CD14-positive monocyte (primary cell): ENCODE measurements around the gene FBXW2. TPM values are rescaled to one million over a fixed set of nuclear protein-coding genes. Genes with fewer than 3 reads are reported as not detected.

Experiments
- DNase-seq, 3 donors: peaks; one replicate each; pipeline ENCODE4 v3.0.0-alpha.2; 2011 to 2022
- H2AFZ ChIP-seq: 2 replicates; pipeline ENCODE4 v1.6.0; 2012; ENCODE audit warnings: mild to moderate bottlenecking, low read depth, low read length, inconsistent platforms; ENCODE audit not compliant: insufficient read depth, poor library complexity, severe bottlenecking
- H3K27ac ChIP-seq, 2 donors: 1 replicate in 1 of 2; 2 replicates in 1 of 2; pipeline ENCODE4 v1.5.1; 2012 to 2013; ENCODE audit warnings: low read length in 2 of 2, control low read depth in 1 of 2, inconsistent platforms in 1 of 2, low read depth in 1 of 2, mild to moderate bottlenecking in 1 of 2
- H3K27me3 ChIP-seq, 2 donors: one replicate each; pipeline versions ENCODE4 v1.6.0 to v1.6.1; 2011 to 2013; ENCODE audit warnings: low read length in 2 of 2; ENCODE audit not compliant: control insufficient read depth in 2 of 2, insufficient read depth in 2 of 2
- H3K36me3 ChIP-seq, 2 donors: replicated peaks in 1 of 2; 1 replicate in 1 of 2; 2 replicates in 1 of 2; pipeline versions ENCODE4 v1.5.1 to v1.6.1; 2012 to 2013; ENCODE audit warnings: low read length in 2 of 2, control low read depth in 1 of 2, inconsistent platforms in 1 of 2, mild to moderate bottlenecking in 1 of 2; ENCODE audit not compliant: insufficient read depth in 2 of 2, control insufficient read depth in 1 of 2
- H3K4me1 ChIP-seq, 2 donors: 1 replicate in 1 of 2; 2 replicates in 1 of 2; pipeline versions ENCODE4 v1.5.1 to v1.6.1; 2012 to 2013; ENCODE audit warnings: low read length in 2 of 2, control low read depth in 1 of 2, inconsistent platforms in 1 of 2, mild to moderate bottlenecking in 1 of 2, moderate library complexity in 1 of 2; ENCODE audit not compliant: insufficient read depth in 2 of 2, control insufficient read depth in 1 of 2
- H3K4me2 ChIP-seq: replicated peaks from 2 replicates; pipeline ENCODE3; 2012; ENCODE audit warnings: low read length, moderate library complexity, mild to moderate bottlenecking; ENCODE audit not compliant: poor library complexity, severe bottlenecking; ENCODE audit errors: extremely low read depth
- H3K4me3 ChIP-seq, 3 experiments: fragments of 200-600 bp in 1 of 3; sonication (generic) in 1 of 3; replicated peaks in 1 of 3; 1 replicate in 2 of 3; 2 replicates in 1 of 3; pipeline ENCODE4 v1.5.1; 2011 to 2013; ENCODE audit warnings: low read length in 3 of 3, mild to moderate bottlenecking in 3 of 3, control low read depth in 2 of 3, low read depth in 2 of 3, inconsistent platforms in 1 of 3, moderate library complexity in 1 of 3
- H3K79me2 ChIP-seq: 2 replicates; pipeline ENCODE4 v1.6.0; 2012; ENCODE audit warnings: mild to moderate bottlenecking, control low read depth, inconsistent platforms, low read length, moderate library complexity; ENCODE audit not compliant: insufficient read depth
- H3K9ac ChIP-seq: 2 replicates; pipeline ENCODE4 v1.6.0; 2017; ENCODE audit warnings: low read length, mild to moderate bottlenecking; ENCODE audit not compliant: insufficient read depth, poor library complexity, severe bottlenecking
- H3K9me3 ChIP-seq, 2 donors: replicated peaks in 1 of 2; 1 replicate in 1 of 2; 2 replicates in 1 of 2; pipeline versions ENCODE4 v1.5.1 to v1.6.1; 2012 to 2013; ENCODE audit warnings: low read length in 2 of 2, control low read depth in 1 of 2; ENCODE audit not compliant: control insufficient read depth in 1 of 2, insufficient read depth in 1 of 2
- H4K20me1 ChIP-seq: 2 replicates; pipeline ENCODE4 v1.6.0; 2012; ENCODE audit warnings: mild to moderate bottlenecking, low read length, control low read depth, moderate library complexity; ENCODE audit not compliant: insufficient read depth
- H3K27ac Mint-ChIP-seq, 7 donors: one replicate each; pipeline ENCODE4 v1.8.0; 2020; ENCODE audit warnings: mild to moderate bottlenecking in 7 of 7, mixed read lengths in 7 of 7, moderate library complexity in 6 of 7, inconsistent platforms in 2 of 7
- H3K27me3 Mint-ChIP-seq, 3 donors: one replicate each; pipeline ENCODE4 v1.8.0; 2021 to 2022; ENCODE audit warnings: low read depth in 3 of 3, mild to moderate bottlenecking in 3 of 3, mixed read lengths in 3 of 3, moderate library complexity in 3 of 3, inconsistent platforms in 1 of 3
- H3K36me3 Mint-ChIP-seq, 2 donors: one replicate each; pipeline ENCODE4 v1.8.0; 2020; ENCODE audit warnings: mixed read lengths in 2 of 2, inconsistent platforms in 1 of 2, mild to moderate bottlenecking in 1 of 2
- H3K4me1 Mint-ChIP-seq: one replicate; pipeline ENCODE4 v1.8.0; 2020; ENCODE audit warnings: mild to moderate bottlenecking, mixed read lengths
- H3K4me3 Mint-ChIP-seq, 2 donors: one replicate each; pipeline ENCODE4 v1.8.0; 2020; ENCODE audit warnings: mild to moderate bottlenecking in 2 of 2, mixed read lengths in 2 of 2, moderate library complexity in 1 of 2
- H3K9me3 Mint-ChIP-seq, 7 donors: one replicate each; pipeline ENCODE4 v1.8.0; 2020 to 2022; ENCODE audit warnings: mixed read lengths in 7 of 7, mild to moderate bottlenecking in 6 of 7, moderate library complexity in 6 of 7, inconsistent platforms in 2 of 7
- CTCF ChIP-seq: fragments of 200-600 bp; IDR thresholded peaks from one replicate; pipeline ENCODE4 v1.8.0; 2022; ENCODE audit warnings: antibody characterized with exemption, mild to moderate bottlenecking
- intact Hi-C, 2 donors: fragments of 100-400 bp; cut with micrococcal nuclease; formaldehyde crosslinking; loops; one replicate each; pipeline versions ENCODE4 v1.15.0 to v1.15.1; 2023
- polyA plus RNA-seq, 3 donors: library from polyadenylated mRNA; depleted of rRNA in 1 of 3; unstranded in 2 of 3; stranded (reverse) in 1 of 3; fragments of 300-500 nt in 2 of 3; fragments of >200 nt in 1 of 3; fragmentation: Illumina TruSeq in 2 of 3; gene quantifications; 1 replicate in 2 of 3; 2 replicates in 1 of 3; pipeline ENCODE4 v1.2.3, GENCODE V29; 2012 to 2021

The FBXW2 gene
- polyA plus RNA-seq, 3 donors: 20.0 to 30.8 (median 28.9) TPM

DNA sequence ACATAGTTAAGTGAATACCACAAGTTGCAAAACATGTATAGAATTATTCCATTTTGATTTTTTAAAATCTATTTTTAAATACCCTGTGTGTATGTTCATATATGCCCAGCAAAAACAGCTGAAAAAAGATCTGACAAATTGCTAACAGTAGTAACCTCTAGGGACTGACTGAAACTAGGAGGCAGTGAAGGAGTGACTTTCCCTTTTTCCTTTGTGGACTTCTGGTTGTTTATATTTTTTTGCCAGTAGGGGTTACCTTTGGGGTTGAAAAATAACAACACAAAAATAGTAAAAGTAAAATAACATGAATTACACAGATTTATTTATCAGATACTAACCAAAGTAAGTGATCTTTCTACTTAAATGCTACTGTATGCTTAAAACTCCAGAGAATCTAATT lies 81.9 kb downstream of the FBXW2 start:
- Histone ChIP-seq H2AFZ (no peak overlapping the region), H3K27me3 (no peaks in the 10 kb centered on the region)
- H3K4me1 Mint-ChIP-seq: peaks cover 76% of the 10 kb centered on the region

More for the DNA sequence above, 81.9 kb downstream of the FBXW2 start:
- Mint-ChIP-seq H3K27ac (peak overlapping the region; percentile 57 to 97 (median 88)), H3K4me3 (peak overlapping the region; percentile 96 to 98), H3K27me3 (no peaks in the 10 kb centered on the region), H3K36me3 (peaks cover 17 to 53% of the 10 kb centered on the region in 2 donors), H3K9me3 (peaks cover 0 to 3% (median 0%) of the 10 kb centered on the region in 7 donors)
- Histone ChIP-seq H4K20me1 (peaks cover 76% of the 10 kb centered on the region), H3K36me3 (peaks cover 13 to 32% of the 10 kb centered on the region in 2 donors), H3K79me2 (peaks cover 97% of the 10 kb centered on the region), H3K4me2 (peak overlapping the region; percentile 97), H3K4me1 (peaks cover 61 to 79% of the 10 kb centered on the region in 2 donors), H3K9me3 (no peaks in the 10 kb centered on the region), H3K27ac (peak overlapping the region in 1 of 2 donors; percentile 91), H3K9ac (peak overlapping the region; percentile 89), H3K4me3 (peak overlapping the region; percentile 69 to 99 (median 98))
- TF ChIP-seq CTCF: no peak
- no peak for DNase-seq
- intact Hi-C loops: loop anchor here (5.0 to 10.0 kb wide), 2 partner anchors 39 to 47 kb away; no protein-coding TSS in a partner anchor
